GM21529 (cell line): Measurements from ENCODE around the gene POU3F1.

Source experiments
- ATAC-seq: cut with Tn5 transposase; IDR thresholded peaks from one replicate; pipeline ENCODE4 v1.9.1; 2021; ENCODE audit not compliant: unreplicated experiment

Gene POU3F1

GRCh38 chr1:38006008-38006828, 40.4 kb downstream of the POU3F1 start:
- no peak for ATAC-seq

DNA sequence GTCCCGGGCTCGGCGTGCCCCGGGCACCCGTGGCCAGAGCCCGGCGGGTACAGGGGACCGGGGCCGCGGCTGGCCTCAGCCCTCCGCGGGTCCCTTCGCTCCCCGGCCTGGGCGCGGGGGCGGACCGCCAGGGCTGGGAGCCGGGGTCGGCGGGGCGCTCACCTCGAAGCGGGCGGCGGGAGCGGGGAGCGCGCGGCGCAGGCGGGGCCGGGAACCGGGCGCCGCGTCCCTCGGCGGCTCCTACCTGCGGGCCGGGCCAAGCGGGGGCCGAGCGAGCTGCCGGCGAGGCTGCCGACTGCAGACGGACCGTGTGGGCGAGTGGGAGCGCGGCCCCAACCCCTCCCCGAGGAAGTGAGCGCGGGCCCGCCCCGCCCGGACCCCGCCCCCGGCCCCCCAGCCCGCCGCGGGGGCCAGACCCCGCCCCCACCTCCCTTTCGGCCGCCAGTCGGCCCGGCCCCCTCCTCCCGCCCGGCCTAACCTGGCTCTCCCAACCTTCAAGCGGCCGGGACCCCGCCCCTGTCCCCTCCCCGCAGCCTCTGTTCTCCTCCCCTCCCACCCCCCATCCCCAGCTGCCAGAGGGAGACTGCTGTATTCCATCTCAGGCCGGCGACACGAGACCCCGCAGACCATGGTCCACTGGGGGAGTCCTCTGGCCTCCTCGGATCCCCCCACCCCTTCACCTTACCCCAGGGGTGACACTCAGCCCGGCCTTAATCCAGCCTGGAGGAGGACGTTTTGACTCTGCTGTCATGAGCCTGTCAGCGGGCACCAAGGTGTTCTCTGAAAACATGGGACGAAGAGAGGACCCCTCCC, 41.2 kb downstream of the POU3F1 start, which contains the start of gene FHL3:
FHL3 (minus strand) TSS at position 320 of the 813 bp plus-strand sequence. CDS start 6,102 bp downstream, outside the sequence.
- ATAC-seq: no peak

GRCh38 chr1:38004284-38005108, 42.1 kb downstream of the POU3F1 start:
- no peak for ATAC-seq

DNA sequence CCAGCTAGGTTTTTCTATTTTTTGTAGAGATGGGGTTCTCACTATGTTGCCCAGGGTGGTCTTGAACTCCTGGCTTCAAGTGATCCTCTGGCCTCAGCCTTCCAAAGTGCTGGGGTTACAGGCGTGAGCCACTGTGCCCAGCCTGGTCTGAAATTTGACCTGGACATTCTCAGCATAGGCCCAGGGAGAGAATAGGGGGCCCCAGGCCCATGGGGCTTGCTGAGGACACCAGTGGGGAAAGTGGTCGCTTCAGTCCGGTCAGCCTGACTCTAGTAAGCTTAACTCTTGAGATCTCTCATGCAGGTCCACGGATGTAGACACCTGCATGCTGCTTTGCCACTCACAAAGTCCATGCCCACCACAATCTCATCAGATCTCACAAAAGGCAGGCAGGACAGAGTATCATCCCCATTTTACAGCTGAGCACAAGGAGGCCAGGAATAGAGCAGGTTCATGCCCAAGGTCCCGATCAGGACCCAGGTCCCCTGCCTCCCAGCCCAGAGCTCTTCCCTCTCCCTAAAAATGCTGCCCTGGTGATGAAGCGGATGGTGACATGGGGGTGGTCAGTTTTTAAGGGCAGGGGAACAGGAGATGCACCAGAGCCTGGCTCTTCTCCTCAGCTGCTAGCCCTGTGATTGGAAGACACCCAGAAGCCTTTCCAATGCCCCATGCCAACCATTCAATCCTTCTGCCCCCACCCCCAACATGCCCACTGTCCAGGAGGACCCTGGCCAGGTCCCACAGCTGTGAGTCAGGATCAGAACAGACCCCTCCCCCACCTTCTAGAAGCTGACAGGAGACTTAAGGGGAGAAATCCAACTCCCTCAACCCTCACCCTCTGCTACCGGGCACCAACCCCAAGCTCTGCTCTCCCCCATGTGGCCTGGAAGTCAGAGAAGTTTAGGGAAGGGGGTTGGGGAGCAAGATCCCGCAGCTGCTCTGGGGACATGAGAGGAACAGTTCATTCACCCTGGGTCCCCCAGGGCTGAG, 43.0 kb downstream of the POU3F1 start:
- no peak for ATAC-seq

DNA sequence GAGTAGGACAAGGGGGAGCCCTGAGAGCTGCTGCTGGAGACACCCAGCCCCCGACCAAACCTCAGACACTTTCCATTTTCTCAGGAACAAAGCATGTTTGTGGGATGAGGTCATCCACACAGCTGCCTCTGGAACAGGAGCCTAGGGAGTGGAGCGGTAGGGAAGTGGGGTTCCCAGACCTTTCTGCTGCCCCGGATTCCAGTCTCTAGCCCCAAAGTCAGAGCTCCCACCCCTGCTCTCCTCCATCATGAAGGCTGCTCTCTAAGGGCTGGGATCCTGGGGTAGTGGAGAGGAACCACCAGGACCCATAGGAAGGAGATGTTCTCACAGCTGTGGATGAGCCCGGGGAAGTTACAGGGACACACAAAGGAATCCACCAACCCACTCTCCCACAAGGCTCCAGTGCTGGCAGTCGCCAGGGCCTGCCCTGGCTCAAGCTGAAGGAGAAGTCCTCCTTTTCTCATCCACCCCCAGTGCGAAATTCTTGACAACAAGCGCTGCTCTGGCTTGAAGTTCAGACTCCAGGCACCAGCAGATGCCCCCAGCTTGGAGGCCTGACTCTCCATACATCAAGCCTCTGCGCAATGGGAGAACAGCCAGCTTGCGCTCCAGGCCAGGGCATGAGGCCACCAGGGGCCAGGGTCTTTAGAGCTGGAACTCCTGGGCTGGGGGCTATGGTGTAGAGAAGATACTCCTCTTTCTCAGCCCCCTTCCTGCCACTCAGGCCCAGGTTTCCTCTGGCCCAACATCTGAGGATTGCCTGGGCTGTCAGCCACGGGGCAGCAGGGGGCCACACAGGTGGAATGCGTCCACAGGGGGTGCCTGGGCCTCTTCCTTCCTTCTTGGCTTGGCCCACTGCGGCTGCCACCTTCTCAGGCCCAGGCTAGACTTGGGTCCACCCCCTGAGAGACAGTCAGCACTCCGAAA, 45.8 kb downstream of the POU3F1 start:
- no peak for ATAC-seq

DNA sequence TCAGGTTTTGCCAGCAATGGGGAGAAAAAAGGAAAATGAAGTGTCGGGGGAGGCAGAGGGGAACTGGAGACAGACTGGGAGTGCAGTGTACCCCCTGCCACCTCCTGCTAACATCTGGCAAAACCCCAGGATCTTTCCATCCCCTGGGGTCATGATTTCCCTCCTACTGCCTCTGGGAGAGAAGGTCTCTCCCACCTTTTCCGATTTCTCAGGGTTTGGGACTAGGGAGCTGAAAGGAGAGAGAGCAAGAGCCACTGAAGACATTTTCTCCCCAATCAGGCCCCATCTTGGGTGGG, 46.4 kb downstream of the POU3F1 start:
- no peak for ATAC-seq

GRCh38 chr1:37999430-38000232, 47.0 kb downstream of the POU3F1 start:
- no peak for ATAC-seq

- ATAC-seq: no peak
Observed at GRCh38 chr1:37998913-37999429, 47.6 kb downstream of the POU3F1 start.

- no peak for ATAC-seq
Observed at GRCh38 chr1:37998089-37998808, 48.3 kb downstream of the POU3F1 start.

GRCh38 chr1:37997256-37998088, 49.1 kb downstream of the POU3F1 start:
- ATAC-seq: no peak

DNA sequence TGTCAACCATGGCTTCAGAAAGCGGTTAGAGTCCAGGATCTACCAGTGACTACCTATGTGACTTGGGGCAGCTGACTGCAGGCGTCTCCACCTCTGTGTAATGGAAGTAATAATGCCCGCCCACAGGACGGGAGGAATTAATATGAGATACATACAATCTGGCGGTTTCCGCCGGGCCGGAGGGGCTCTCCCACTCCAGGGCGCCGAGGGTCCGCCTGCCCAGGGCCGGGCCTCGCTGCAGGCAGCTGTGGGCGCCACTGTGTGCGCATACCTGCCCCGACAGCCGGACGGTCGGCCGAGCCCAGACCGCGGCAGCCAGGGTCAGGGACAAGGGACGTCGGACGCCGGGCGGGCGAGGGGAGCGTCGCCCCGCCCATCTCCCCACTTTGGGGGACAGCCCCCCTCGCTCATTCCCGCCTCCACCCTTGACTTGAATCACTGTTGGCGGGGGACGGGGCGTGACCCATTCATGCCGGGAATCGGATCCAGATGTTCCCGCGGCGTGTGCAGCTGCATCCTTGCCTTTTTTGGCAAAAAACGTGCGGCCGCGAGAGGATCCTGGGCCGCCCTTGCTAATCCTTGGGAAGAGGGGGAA, 50.7 kb downstream of the POU3F1 start:
- ATAC-seq: no peak

DNA sequence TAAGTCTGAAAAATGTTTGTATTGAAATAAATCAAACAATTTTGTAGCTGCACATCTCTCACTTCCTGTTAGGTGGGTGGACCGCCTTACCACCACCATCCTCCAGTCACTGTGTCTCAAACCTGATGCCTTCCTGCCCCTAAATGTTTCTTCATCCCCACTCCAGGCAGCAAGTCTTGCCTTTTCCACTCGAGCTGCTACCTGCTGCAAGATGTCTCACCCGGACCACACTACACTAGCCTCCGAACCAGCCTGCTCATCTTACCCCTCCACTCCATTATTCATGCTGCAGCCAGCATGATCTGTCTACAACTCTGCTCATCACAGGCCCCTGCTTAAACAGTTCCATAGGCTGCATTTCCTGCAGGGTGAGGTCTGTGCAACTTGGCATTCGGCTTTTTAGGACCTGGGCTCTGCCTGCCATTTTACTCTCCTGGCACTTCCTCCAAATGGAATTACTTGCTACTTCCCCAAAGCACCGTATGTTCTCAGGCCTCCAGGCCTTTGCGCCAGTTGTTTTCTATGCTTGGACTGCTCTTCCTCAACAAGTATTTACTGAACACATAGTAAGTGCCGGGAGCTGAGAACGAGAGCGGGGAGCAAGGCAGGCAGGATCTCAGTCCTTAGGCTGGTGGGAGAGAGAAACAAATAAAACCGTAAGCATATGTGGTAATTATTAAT, 51.6 kb downstream of the POU3F1 start:
- no peak for ATAC-seq
